Measurements from ENCODE around the gene OR2AT4.

DNA sequence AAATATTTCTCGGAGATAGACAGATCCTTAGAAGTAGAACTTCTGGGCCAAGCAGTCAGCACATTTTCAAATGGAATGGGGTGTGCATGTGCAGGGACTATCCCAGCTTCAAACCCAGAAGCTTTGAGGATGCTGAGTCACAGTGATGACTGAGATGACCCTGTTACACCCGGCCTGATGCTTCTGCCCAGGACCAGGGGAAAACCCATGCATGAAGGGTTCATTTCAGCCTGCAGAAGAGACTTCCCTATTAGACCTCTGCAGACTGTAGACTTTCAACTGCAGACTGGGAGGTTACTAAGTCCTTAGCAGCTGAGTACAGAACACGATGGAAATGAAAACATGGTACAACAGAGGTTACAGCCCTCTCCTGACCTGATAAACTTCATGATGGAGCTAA is 3.6 kb upstream of the OR2AT4 start:
- TF ChIP-seq, protein P1, sequence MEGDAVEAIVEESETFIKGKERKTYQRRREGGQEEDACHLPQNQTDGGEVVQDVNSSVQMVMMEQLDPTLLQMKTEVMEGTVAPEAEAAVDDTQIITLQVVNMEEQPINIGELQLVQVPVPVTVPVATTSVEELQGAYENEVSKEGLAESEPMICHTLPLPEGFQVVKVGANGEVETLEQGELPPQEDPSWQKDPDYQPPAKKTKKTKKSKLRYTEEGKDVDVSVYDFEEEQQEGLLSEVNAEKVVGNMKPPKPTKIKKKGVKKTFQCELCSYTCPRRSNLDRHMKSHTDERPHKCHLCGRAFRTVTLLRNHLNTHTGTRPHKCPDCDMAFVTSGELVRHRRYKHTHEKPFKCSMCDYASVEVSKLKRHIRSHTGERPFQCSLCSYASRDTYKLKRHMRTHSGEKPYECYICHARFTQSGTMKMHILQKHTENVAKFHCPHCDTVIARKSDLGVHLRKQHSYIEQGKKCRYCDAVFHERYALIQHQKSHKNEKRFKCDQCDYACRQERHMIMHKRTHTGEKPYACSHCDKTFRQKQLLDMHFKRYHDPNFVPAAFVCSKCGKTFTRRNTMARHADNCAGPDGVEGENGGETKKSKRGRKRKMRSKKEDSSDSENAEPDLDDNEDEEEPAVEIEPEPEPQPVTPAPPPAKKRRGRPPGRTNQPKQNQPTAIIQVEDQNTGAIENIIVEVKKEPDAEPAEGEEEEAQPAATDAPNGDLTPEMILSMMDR (IDR thresholded peaks at IDR 0.05): no peak
- TF ChIP-seq POLR2A (IDR thresholded peaks at IDR 0.05): no peak

All from lower leg skin (tissue), 3 donors.